SK-N-SH (cell line): ENCODE results near the gene SYNGR4. TPM values are rescaled to one million over a fixed set of nuclear protein-coding genes. Genes with fewer than 3 reads are reported as not detected.

Experiments
- CTCF ChIA-PET: fragments of 300-600, 350-600 bp; formaldehyde crosslinking; extraction: SDS; loops from one replicate; lab custom pipeline; 2021; lab: Yijun Ruan, JAX
- POLR2A ChIA-PET: fragments of 350-600 bp; sonication (Branson Sonifier 250); formaldehyde crosslinking; extraction: SDS; loops from one replicate; lab custom pipeline; 2020; ENCODE audit warnings: antibody characterized with exemption, inconsistent platforms; lab: Yijun Ruan, JAX
- DNase-seq: peaks from one replicate; pipeline ENCODE4 v3.0.0; 2012
- H2AFZ ChIP-seq: fragments of 200-600 bp; sonication (generic); 2 replicates; pipeline ENCODE4 v1.8.1; 2016; ENCODE audit warnings: antibody characterized with exemption, mild to moderate bottlenecking, low read depth
- H3F3A ChIP-seq: fragments of 200-600 bp; sonication (generic); replicated peaks from 2 replicates; pipeline ENCODE3; 2016; ENCODE audit warnings: antibody characterized with exemption, mild to moderate bottlenecking; ENCODE audit not compliant: insufficient read depth
- H3K27ac ChIP-seq, 2 experiments: fragments of 200-500 bp in 1 of 2; fragments of 200-600 bp in 1 of 2; sonication (Bioruptor generic) in 1 of 2; sonication (generic), shearing (Covaris generic) in 1 of 2; 2 replicates each; pipeline versions ENCODE4 v1.5.1 to v1.6.1; 2014 to 2016; ENCODE audit warnings: low read depth in 2 of 2, inconsistent platforms in 1 of 2, low read length in 1 of 2, mild to moderate bottlenecking in 1 of 2, mixed read lengths in 1 of 2
- H3K27me3 ChIP-seq: fragments of 200-600 bp; sonication (generic), shearing (Covaris generic); 2 replicates; pipeline ENCODE4 v1.6.1; 2016; ENCODE audit warnings: mixed run types; ENCODE audit not compliant: insufficient read depth
- H3K36me3 ChIP-seq, 2 experiments: fragments of 200-500 bp in 1 of 2; fragments of 200-600 bp in 1 of 2; sonication (Bioruptor generic) in 1 of 2; sonication (generic) in 1 of 2; replicated peaks in 1 of 2; 2 replicates each; pipeline versions ENCODE3 to v1.5.1; 2014 to 2016; ENCODE audit warnings: low read length in 1 of 2, mild to moderate bottlenecking in 1 of 2; ENCODE audit not compliant: insufficient read depth in 2 of 2, control insufficient read depth in 1 of 2
- H3K4me1 ChIP-seq, 2 experiments: fragments of 200-500 bp in 1 of 2; fragments of 200-600 bp in 1 of 2; sonication (Bioruptor generic) in 1 of 2; sonication (generic), shearing (Covaris generic) in 1 of 2; 2 replicates each; pipeline versions ENCODE4 v1.5.1 to v1.6.1; 2014 to 2016; ENCODE audit warnings: low read depth in 1 of 2, low read length in 1 of 2, mixed run types in 1 of 2; ENCODE audit not compliant: insufficient read depth in 2 of 2, control insufficient read depth in 1 of 2
- H3K4me2 ChIP-seq: fragments of 200-600 bp; sonication (generic), shearing (Covaris generic); 2 replicates; pipeline ENCODE4 v1.6.1; 2017; ENCODE audit warnings: mixed run types
- H3K4me3 ChIP-seq, 2 experiments: fragments of 200-500 bp in 1 of 2; fragments of 200-600 bp in 1 of 2; sonication (Bioruptor generic) in 1 of 2; sonication (generic), shearing (Covaris generic) in 1 of 2; 2 replicates each; pipeline versions ENCODE4 v1.5.1 to v1.8.1; 2014 to 2016; ENCODE audit warnings: low read depth in 2 of 2, inconsistent platforms in 1 of 2, low read length in 1 of 2, mild to moderate bottlenecking in 1 of 2, mixed read lengths in 1 of 2, moderate library complexity in 1 of 2
- H3K79me2 ChIP-seq: fragments of 200-600 bp; sonication (generic); 2 replicates; pipeline ENCODE4 v1.8.1; 2017; ENCODE audit warnings: mild to moderate bottlenecking; ENCODE audit not compliant: insufficient read depth
- H3K9ac ChIP-seq: fragments of 200-600 bp; sonication (generic); 2 replicates; pipeline ENCODE4 v1.6.1; 2017; ENCODE audit warnings: mixed run types
- H3K9me2 ChIP-seq: fragments of 200-600 bp; sonication (generic); 2 replicates; pipeline ENCODE4 v1.6.1; 2017; ENCODE audit warnings: mixed run types
- H3K9me3 ChIP-seq: fragments of 200-600 bp; sonication (generic); 2 replicates; pipeline ENCODE4 v1.6.1; 2017; ENCODE audit warnings: mixed run types, mild to moderate bottlenecking, moderate library complexity
- H4K20me1 ChIP-seq: fragments of 200-600 bp; sonication (generic); 2 replicates; pipeline ENCODE4 v1.6.1; 2017; ENCODE audit warnings: mild to moderate bottlenecking, mixed run types; ENCODE audit not compliant: insufficient read depth
- CHD2 ChIP-seq: fragments of 150-350 bp; IDR thresholded peaks from 2 replicates; pipeline ENCODE4 v1.6.1; 2018; ENCODE audit warnings: low read length; ENCODE audit not compliant: partially characterized antibody
- EP300 ChIP-seq, 2 experiments: IDR thresholded peaks; 2 replicates each; pipeline versions ENCODE4 v1.4.0 to v1.6.1; 2012; ENCODE audit warnings: borderline replicate concordance in 1 of 2, low read depth in 1 of 2, low read length in 1 of 2
- GATA2 ChIP-seq: sonication (generic); formaldehyde crosslinking; IDR thresholded peaks from 2 replicates; pipeline ENCODE4 v1.5.0; 2020; ENCODE audit warnings: mild to moderate bottlenecking, missing genetic modification reagents
- MEF2A ChIP-seq: IDR thresholded peaks from 2 replicates; pipeline ENCODE4 v1.4.0; 2012; ENCODE audit warnings: low read depth, borderline replicate concordance
- MXI1 ChIP-seq: IDR thresholded peaks from 2 replicates; pipeline ENCODE4 v1.6.1; 2012; ENCODE audit warnings: mild to moderate bottlenecking, low read depth, low read length, improper control_type of control experiment
- POLR2AphosphoS5 ChIP-seq: IDR thresholded peaks from 2 replicates; pipeline ENCODE4 v1.6.1; 2012; ENCODE audit warnings: low read depth, low read length
- RAD21 ChIP-seq: IDR thresholded peaks from 2 replicates; pipeline ENCODE4 v1.6.1; 2012; ENCODE audit warnings: mild to moderate bottlenecking, low read length
- RFX5 ChIP-seq: IDR thresholded peaks from 2 replicates; pipeline ENCODE4 v1.6.1; 2012; ENCODE audit warnings: mild to moderate bottlenecking, improper control_type of control experiment, low read length
- SIN3A ChIP-seq: IDR thresholded peaks from 2 replicates; pipeline ENCODE4 v1.6.1; 2012; ENCODE audit warnings: low read depth, mild to moderate bottlenecking, low read length, moderate library complexity, borderline replicate concordance
- SMC3 ChIP-seq: IDR thresholded peaks from 2 replicates; pipeline ENCODE4 v1.6.1; 2012; ENCODE audit warnings: low read depth, low read length, improper control_type of control experiment
- TAF1 ChIP-seq: IDR thresholded peaks from 2 replicates; pipeline ENCODE4 v1.6.1; 2012; ENCODE audit warnings: low read depth, mild to moderate bottlenecking, low read length, moderate library complexity, borderline replicate concordance
- TCF12 ChIP-seq: IDR thresholded peaks from 2 replicates; pipeline ENCODE4 v1.4.0; 2012
- YY1 ChIP-seq: IDR thresholded peaks from 2 replicates; pipeline ENCODE4 v1.4.0; 2012; ENCODE audit warnings: low read depth, mild to moderate bottlenecking
- WGBS: methylation state at CpG from one replicate; pipeline ENCODE4 v1.1.6; 2017; ENCODE audit warnings: low lambda C conversion rate; 5-methylcytosine and 5-hydroxymethylcytosine counted together
- polyA plus RNA-seq, 3 experiments: library from polyadenylated mRNA; depleted of rRNA; stranded (reverse); fragments of >200 nt; gene quantifications; 2 replicates each; pipeline ENCODE4 v1.2.3, GENCODE V29; 2012
- TF ChIP-seq, protein P1 (sequence below): IDR thresholded peaks from 2 replicates; pipeline ENCODE4 v1.4.0; 2012; ENCODE audit warnings: low read depth, borderline replicate concordance

Gene SYNGR4
- polyA plus RNA-seq, 1 of the 3 experiments (the other 2 are of a cell fraction): 0.08 TPM

DNA sequence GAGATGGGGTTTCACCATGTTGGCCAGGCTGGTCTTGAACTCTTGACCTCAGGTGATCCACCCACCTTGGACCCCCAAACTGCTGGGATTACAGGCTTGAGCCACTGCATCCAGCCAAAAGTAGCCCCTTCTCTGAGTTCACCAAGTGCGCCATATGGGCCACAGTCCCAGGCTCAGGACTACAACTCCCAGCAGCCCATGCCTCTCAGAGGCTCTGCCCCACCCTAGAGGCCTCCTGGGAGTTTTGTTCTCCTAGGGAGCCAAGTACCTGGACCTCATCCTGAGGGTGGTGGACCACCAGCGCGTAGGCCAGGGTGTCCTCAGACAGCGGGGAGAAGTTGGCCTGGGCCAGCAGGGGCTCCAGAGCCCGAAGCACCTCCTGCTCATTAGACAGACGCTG lies 19.3 kb upstream of the SYNGR4 start:
- no peaks in the 10 kb centered on the region for H3K27me3 ChIP-seq
- no peak overlapping the region for H3K4me3 ChIP-seq
- H3K4me2 ChIP-seq: no peak overlapping the region
- no peaks in the 10 kb centered on the region for H3K36me3 ChIP-seq
- H3K9me2 ChIP-seq: no peaks in the 10 kb centered on the region
- H3K9ac ChIP-seq: no peak overlapping the region
- no peak overlapping the region for H3K27ac ChIP-seq
- no peaks in the 10 kb centered on the region for H3K79me2 ChIP-seq
- H2AFZ ChIP-seq: no peak overlapping the region
- H3K9me3 ChIP-seq: no peaks in the 10 kb centered on the region
- DNase-seq: no peak
- CTCF ChIA-PET: interaction anchor here (1.5 kb wide), 1 partner anchor 47 kb away, joined by 4 read pairs; the partner anchor contains the start of gene KDELR1
- H4K20me1 ChIP-seq: no peaks in the 10 kb centered on the region
- POLR2A ChIA-PET: no interaction called here
- H3K4me1 ChIP-seq: no peaks in the 10 kb centered on the region; a peak in 1 of 4 replicates
- WGBS: 100% methylated on average over 6 of the region's 6 CpGs
- no peak for TF ChIP-seq SIN3A
- TF ChIP-seq RFX5: no peak
- TF ChIP-seq TCF12: no peak
- no peak for TF ChIP-seq SMC3
- no peak for TF ChIP-seq MEF2A
- TF ChIP-seq, protein P1, sequence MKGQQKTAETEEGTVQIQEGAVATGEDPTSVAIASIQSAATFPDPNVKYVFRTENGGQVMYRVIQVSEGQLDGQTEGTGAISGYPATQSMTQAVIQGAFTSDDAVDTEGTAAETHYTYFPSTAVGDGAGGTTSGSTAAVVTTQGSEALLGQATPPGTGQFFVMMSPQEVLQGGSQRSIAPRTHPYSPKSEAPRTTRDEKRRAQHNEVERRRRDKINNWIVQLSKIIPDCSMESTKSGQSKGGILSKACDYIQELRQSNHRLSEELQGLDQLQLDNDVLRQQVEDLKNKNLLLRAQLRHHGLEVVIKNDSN: no peak
- TF ChIP-seq MXI1: no peak
- no peak for TF ChIP-seq CHD2
- TF ChIP-seq TAF1: no peak
- no peak for TF ChIP-seq POLR2AphosphoS5
- no peak for TF ChIP-seq YY1
- H3F3A ChIP-seq: no peaks in the 10 kb centered on the region

DNA sequence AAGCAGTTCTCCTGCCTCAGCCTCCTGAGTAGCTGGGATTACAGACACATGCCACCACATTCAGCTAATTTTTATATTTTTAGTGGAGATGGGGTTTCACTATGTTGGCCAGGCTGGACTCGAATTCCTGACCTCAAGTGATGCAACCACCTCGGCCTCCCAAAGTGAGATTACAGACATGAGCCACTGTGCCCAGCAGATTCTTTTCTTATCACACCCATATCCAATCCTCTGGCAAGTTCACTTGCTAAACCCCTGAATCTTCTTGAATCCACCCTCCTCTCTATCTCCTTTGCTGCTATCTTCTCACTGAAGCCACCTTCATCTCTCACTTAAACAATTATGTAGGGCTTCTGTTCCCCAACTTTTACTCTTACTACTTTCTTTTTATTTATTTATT lies 18.0 kb upstream of the SYNGR4 start:
- no peak for TF ChIP-seq RAD21
- no peak for TF ChIP-seq GATA2 (CRISPR knock-in tag)
- no peak for TF ChIP-seq EP300 (IDR thresholded peaks at IDR 0.05; ENCODE audit: borderline replicate concordance in 1 of 2, low read depth in 1 of 2, low read length in 1 of 2)
- no peaks in the 10 kb centered on the region for H3K9me3 ChIP-seq
- no peak overlapping the region for H3K27ac ChIP-seq
- no peaks in the 10 kb centered on the region for H4K20me1 ChIP-seq
- H3K9me2 ChIP-seq: no peaks in the 10 kb centered on the region
- H3K27me3 ChIP-seq: no peaks in the 10 kb centered on the region
- DNase-seq: no peak
- no peaks in the 10 kb centered on the region for H3F3A ChIP-seq
- H3K79me2 ChIP-seq: no peaks in the 10 kb centered on the region
- no peak overlapping the region for H3K9ac ChIP-seq
- ChIA-PET POLR2A (no interaction called here), CTCF (interaction anchor here (1.1 to 1.6 kb wide), 2 partner anchors 13 to 99 kb away, joined by 3 to 5 read pairs; partner anchors contain the start of gene GRWD1)
- no peak overlapping the region for H3K4me3 ChIP-seq
- no peak overlapping the region for H2AFZ ChIP-seq
- no peaks in the 10 kb centered on the region for H3K36me3 ChIP-seq
- peaks cover 0 to 2% of the 10 kb centered on the region in 2 experiments; a peak in 1 of 4 replicates for H3K4me1 ChIP-seq
- 78% methylated on average over 2 of the region's 2 CpGs for WGBS
- H3K4me2 ChIP-seq: no peak overlapping the region
